SK-N-MC (cell line): Measurements from ENCODE around the gene RAC3.

Source experiments
- EZH2 ChIP-seq: fragments of 200-600 bp; sonication (generic); IDR thresholded peaks from one replicate; pipeline ENCODE4 v1.6.1; 2017; ENCODE audit warnings: antibody characterized with exemption
- FOXP2 ChIP-seq: optimal IDR thresholded peaks from 2 replicates; pipeline ENCODE3; 2011; ENCODE audit warnings: mild to moderate bottlenecking, moderate library complexity; ENCODE audit not compliant: insufficient read depth; ENCODE audit errors: extremely low read length, control extremely low read depth
- POLR2AphosphoS5 ChIP-seq: IDR thresholded peaks from 2 replicates; pipeline ENCODE4 v1.6.1; 2012; ENCODE audit warnings: mild to moderate bottlenecking, low read depth, low read length, borderline replicate concordance

GRCh38 chr17:82081546-82081945 lies 50.1 kb downstream of the RAC3 start:
- TF ChIP-seq EZH2, result no peak
- no peak for TF ChIP-seq POLR2AphosphoS5
- no peak for TF ChIP-seq FOXP2
